ENCODE data around the gene MYLK2. TPM values are rescaled to one million over a fixed set of nuclear protein-coding genes. Genes with fewer than 3 reads are reported as not detected.
"Not testable (repeated sequence)": the region's sequence is repeated elsewhere in the genome, so short reads cannot be mapped to it uniquely, and the experiment has no call there.

Gene MYLK2
- total and polyA plus RNA-seq, 9 donors: 0.08 to 0.35 (median 0.20) TPM; not detected in 6

GRCh38 chr20:31824125-31824485, 4.9 kb downstream of the MYLK2 start:
- Histone ChIP-seq H3K27me3 (no peaks in the 10 kb centered on the region), H3K4me1 (ENCODE audit: insufficient read depth) (no peaks in the 10 kb centered on the region), H3K27ac (no peak overlapping the region), H3K36me3 (no peaks in the 10 kb centered on the region), H3K9me3 (no peaks in the 10 kb centered on the region), H3K4me3 (no peak overlapping the region)
- intact Hi-C loops (cut with DNase I): loop anchor here in 3 of 4 donors (5.0 kb wide), 4 partner anchors 128 to 213 kb away; partner anchors contain the start of gene PDRG1 (in 2 of the 3)
- TF ChIP-seq EP300 (IDR thresholded peaks at IDR 0.05) (no peak), CTCF (IDR thresholded peaks at IDR 0.05) (no peak), POLR2A (IDR thresholded peaks at IDR 0.05) (no peak)
- WGBS, 3 donors: 90 to 97% (median 91%) methylated on average over 4 of the region's 4 CpGs
- no peak for DNase-seq

GRCh38 chr20:31824554-31825313, 5.6 kb downstream of the MYLK2 start:
- WGBS, 3 donors: 72 to 80% (median 76%) methylated on average over 14 of the region's 14 CpGs
- intact Hi-C loops (cut with DNase I): loop anchor here in 3 of 4 donors (5.0 kb wide), 4 partner anchors 128 to 213 kb away; partner anchors contain the start of gene PDRG1 (in 2 of the 3)
- H3K4me1 ChIP-seq (ENCODE audit: insufficient read depth): no peaks in the 10 kb centered on the region

GRCh38 chr20:31826074-31826473, 6.9 kb downstream of the MYLK2 start:
- Histone ChIP-seq H3K4me3 (no peak overlapping the region), H3K4me1 (ENCODE audit: insufficient read depth) (no peaks in the 10 kb centered on the region), H3K27ac (no peak overlapping the region), H3K36me3 (no peaks in the 10 kb centered on the region), H3K9me3 (no peaks in the 10 kb centered on the region), H3K27me3 (no peaks in the 10 kb centered on the region)
- intact Hi-C loops (cut with DNase I): no loop called here
- WGBS, 3 donors: 86 to 92% (median 89%) methylated on average over 5 of the region's 5 CpGs
- DNase-seq: no peak
- no peak for TF ChIP-seq CTCF (IDR thresholded peaks at IDR 0.05)
- no peak for TF ChIP-seq EP300 (IDR thresholded peaks at IDR 0.05)
- TF ChIP-seq POLR2A (IDR thresholded peaks at IDR 0.05): no peak

More at GRCh38 chr20:31824554-31825313, 5.6 kb downstream of the MYLK2 start:
- H3K36me3 ChIP-seq: no peaks in the 10 kb centered on the region
- TF ChIP-seq POLR2A (IDR thresholded peaks at IDR 0.05): no peak
- no peak for TF ChIP-seq EP300 (IDR thresholded peaks at IDR 0.05)
- no peak for TF ChIP-seq CTCF (IDR thresholded peaks at IDR 0.05)
- no peaks in the 10 kb centered on the region for H3K9me3 ChIP-seq
- no peak overlapping the region for H3K4me3 ChIP-seq
- H3K27me3 ChIP-seq: no peaks in the 10 kb centered on the region
- DNase-seq: no peak
- H3K27ac ChIP-seq: no peak overlapping the region

- H3K27me3 ChIP-seq: no peaks in the 10 kb centered on the region
- H3K4me1 ChIP-seq (ENCODE audit: insufficient read depth): no peaks in the 10 kb centered on the region
- intact Hi-C loops (cut with DNase I): no loop called here
- no peaks in the 10 kb centered on the region for H3K9me3 ChIP-seq
- no peaks in the 10 kb centered on the region for H3K36me3 ChIP-seq
- 71 to 79% (median 75%) methylated on average over 2 of the region's 2 CpGs for WGBS, 3 donors
- no peak for DNase-seq
- TF ChIP-seq CTCF (IDR thresholded peaks at IDR 0.05) (no peak), EP300 (IDR thresholded peaks at IDR 0.05) (no peak), POLR2A (IDR thresholded peaks at IDR 0.05) (no peak)
- H3K4me3 ChIP-seq: no peak overlapping the region
- no peak overlapping the region for H3K27ac ChIP-seq
Measured at GRCh38 chr20:31827059-31827458, 7.9 kb downstream of the MYLK2 start.

GRCh38 chr20:31828016-31828415, 8.9 kb downstream of the MYLK2 start:
- H3K36me3 ChIP-seq; H3K4me1 ChIP-seq (ENCODE audit: insufficient read depth); DNase-seq; H3K27me3 ChIP-seq; H3K27ac ChIP-seq; H3K4me3 ChIP-seq; intact Hi-C loops (cut with DNase I); H3K9me3 ChIP-seq: not testable (repeated sequence)
- WGBS, 3 donors: 92 to 96% (median 95%) methylated on average over 11 of the region's 11 CpGs
